ENCODE measurements around the gene PPP1R3F.

Gene PPP1R3F, protein sequence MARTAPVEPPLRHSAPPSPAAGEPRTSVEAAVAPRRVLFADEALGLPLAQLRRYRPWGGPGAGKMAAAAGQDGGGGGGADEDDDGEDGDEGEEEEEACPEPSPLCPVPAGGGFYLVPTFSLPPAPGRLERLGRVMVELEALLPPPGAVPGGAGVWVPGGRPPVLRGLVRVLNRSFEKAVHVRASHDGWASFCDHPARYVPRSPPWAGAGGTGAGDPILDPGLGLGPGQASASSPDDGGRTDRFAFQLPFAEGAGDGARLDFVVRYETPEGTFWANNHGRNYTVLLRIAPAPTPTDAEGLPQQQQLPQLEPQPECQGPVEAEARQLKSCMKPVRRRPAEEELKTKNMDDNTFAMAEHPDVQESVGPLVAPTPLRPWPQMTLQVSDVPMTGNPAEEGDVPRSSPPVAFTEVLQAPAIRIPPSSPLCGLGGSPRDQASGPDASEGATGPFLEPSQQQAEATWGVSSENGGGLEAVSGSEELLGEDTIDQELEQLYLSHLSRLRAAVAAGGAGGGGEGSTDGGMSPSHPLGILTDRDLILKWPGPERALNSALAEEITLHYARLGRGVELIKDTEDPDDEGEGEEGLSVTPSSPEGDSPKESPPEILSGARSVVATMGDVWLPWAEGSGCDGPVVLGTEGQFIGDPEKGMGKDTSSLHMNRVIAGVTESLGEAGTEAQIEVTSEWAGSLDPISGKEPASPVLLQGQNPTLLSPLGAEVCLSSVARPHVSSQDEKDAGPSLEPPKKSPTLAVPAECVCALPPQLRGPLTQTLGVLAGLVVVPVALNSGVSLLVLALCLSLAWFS

GRCh38 chrX:49269767-49270248 is at the start of gene PPP1R3F:
Gene PPP1R3F, plus strand, starts transcription at chrX:49269793. Its CDS starts 77 bp downstream, at chrX:49269870.
- DNase-seq = no peak

- DNase-seq = no peak
Measured at GRCh38 chrX:49220100-49220499, 49.5 kb upstream of the PPP1R3F start.

GRCh38 chrX:49221868-49222267 is 47.7 kb upstream of the PPP1R3F start:
- DNase-seq = no peak

DNA sequence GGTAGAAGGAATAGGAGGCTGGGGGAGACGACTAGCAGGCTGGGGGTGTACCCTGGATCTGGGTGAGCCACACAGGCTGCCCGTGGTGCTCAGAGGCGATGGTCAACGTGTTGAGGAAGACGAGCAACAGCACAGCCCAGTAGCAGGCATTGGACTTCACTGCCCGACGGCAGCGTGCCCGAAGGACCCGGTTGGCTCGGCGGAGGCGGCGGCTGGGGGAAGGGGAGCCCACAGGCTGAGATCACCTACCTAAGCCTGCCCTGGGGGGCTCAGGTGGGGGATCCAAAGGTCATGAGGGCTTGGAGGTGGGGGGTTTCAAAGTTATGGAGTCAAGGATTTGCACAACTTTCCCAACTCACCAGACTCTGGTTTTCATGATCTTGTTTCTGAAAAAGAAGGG is 43.7 kb upstream of the PPP1R3F start:
- no peak for DNase-seq

GRCh38 chrX:49226946-49227345 is 42.6 kb upstream of the PPP1R3F start:
- DNase-seq = no peak

DNA sequence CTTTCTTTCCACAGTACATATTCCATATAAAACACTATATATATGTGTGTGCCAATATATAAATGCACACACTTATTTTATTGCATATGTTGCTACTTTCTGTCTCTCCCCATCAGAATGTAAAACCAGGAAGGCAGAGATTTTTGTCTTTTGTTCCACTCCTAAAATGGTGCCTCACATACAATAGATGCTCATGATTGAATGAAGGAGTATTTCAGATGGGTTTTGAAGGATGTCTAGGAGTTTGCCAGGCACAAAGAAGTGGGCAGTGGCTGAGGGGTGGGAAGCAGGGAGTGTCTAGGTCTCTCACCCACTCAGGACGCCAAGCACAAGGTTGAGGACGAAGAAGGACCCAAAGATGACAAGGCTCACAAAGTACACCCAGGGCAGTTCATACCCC is 41.9 kb upstream of the PPP1R3F start:
- no peak for DNase-seq

DNA sequence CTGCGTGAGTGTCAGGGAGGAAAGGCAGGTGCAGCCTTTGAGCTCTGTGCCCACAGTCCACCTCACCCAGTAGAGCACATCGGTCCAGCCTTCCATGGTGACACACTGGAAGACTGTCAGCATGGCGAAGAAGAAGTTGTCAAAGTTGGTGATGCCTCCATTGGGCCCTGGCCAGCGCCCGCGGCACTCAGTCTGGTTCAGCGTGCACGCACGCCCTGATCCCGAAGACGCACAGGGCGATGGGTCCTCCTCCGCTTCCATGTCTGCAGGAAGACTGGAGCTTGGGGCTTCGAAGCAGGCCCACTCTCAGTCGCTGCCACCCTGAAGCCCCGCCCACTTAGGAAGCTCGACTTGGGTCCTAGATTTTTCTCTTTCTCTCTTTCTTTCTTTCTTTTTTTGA is 41.4 kb upstream of the PPP1R3F start:
- DNase-seq = no peak

DNA sequence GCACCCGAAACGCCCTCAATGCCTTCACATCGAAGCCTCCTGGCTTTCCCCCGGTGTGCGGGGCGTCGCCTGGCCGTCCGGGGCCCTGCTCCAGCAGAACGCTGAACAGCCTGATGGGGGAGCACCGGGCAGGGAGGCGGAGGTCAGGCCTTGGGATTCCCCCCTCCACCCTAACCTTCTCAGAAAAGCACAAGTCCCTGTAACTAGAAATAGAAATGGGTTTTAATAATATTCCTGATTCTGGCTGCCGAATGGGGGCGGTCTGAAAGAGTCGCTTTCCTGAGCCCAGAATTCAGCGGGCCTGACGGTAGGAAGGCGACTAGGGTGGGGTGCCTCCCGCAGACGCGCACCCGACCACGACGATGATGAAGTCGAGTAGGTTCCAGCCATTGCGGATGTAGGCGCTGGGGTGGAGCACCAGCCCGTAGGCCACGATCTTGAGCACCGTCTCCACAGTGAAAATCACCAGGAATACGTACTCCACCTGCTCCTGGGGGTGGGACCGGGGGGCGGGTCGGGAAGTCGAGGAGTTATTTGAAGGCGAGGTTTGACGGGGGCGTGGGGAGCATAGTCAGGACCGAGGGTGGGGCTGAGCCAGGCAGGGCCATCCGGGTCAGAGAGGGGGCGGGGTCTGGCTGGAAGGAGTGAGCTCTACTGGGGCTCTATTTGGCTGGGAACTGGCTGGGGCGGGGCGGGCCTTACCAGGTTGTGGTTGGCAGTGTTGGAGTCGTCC is 38.9 kb upstream of the PPP1R3F start:
- DNase-seq = no peak

- no peak for DNase-seq
Measured at GRCh38 chrX:49231333-49232000, 38.1 kb upstream of the PPP1R3F start.

DNA sequence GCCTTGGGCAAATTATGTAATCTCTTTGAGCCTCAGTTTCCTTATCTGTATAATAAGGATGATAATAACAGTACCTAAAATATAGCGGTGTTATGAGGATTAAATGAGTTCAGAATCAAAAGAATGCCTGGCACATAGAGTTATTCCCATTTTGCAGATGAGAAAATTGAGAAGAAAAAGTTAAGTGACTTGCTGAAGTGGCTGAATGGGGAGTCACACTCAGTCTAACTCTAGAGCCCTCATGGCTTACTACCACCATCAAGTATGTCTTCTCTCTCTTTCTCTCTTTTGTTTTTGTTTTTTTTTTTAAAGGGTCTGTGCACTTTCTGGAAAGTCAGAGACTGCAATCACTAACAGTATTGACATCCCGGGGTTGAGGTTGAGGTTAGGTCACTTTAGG is 37.1 kb upstream of the PPP1R3F start:
- DNase-seq = no peak

DNA sequence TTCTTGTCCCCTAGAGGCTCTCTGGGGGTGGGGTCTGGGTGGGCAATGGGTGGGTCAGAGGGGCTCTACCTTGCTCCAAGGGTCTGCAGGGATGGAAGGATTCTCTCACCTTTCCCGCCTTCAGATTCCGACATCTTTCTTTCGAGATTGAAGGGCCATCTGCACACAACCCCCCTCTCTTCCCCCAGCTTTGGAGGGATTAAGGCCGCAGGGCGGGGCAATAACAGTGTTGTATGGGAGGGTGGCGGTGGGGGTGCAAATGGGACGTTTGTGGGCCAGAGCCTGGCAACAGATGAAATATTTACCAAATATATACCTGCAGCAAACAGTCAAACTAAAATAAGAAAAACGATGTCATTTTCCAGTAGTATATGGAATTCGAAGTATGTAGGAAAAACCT is 36.4 kb upstream of the PPP1R3F start, which contains the start of gene CACNA1F:
TSS of gene CACNA1F (minus strand) at position 165 of the 400 bp plus-strand sequence. CDS start at position 134, 31 bp downstream.
- DNase-seq = no peak

GRCh38 chrX:49233887-49234555 is 35.6 kb upstream of the PPP1R3F start:
- DNase-seq = no peak

DNA sequence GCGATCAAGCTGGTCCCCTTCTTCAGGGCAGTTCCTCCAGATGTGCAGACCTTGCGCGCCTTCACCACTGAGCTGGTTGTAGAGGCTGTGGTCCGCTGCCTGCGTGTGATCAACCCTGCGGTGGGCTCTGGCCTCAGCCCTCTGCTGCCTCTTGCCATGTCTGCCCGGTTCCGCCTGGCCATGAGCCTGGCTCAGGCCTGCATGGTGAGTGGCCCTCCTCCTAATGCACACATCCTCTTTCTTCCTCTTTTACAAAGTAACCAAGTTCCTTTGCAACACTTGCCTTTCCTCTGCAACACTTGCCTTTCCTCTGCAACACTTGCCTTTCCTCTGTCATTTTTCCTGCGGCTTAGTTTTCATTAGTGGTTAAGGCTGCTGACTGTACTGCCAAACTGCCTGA is 32.5 kb upstream of the PPP1R3F start:
- DNase-seq = no peak

GRCh38 chrX:49238735-49239134 is 30.9 kb upstream of the PPP1R3F start:
- DNase-seq = no peak

DNA sequence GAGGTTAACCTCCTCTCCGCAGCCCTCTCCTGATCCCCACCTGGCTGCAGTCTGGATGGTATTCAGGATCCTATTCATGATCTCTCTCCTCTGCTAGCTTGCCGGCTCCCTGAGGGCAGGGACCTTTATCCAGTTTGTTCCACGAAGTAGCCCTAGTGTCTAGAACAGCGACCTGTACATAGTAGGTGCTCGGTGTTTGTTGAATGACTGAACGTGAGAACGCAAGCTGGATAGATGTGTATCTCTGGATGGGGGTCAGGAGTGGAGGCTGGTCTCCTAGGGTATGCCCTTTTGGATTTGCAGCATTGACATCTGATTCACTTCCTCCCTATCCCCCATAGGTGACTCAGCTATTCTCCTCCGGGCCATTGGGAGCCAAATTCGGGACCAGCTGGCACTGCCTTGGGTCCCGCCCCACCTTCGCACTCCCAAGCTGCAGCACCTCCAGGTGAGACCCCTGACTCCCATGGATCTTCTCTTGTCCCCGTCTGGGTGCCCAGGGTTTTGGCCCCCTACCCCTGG is 27.0 kb upstream of the PPP1R3F start:
- DNase-seq = no peak

- no peak for DNase-seq
Measured at GRCh38 chrX:49243166-49243565, 26.4 kb upstream of the PPP1R3F start.

GRCh38 chrX:49244207-49244606 is 25.4 kb upstream of the PPP1R3F start:
- no peak for DNase-seq

DNA sequence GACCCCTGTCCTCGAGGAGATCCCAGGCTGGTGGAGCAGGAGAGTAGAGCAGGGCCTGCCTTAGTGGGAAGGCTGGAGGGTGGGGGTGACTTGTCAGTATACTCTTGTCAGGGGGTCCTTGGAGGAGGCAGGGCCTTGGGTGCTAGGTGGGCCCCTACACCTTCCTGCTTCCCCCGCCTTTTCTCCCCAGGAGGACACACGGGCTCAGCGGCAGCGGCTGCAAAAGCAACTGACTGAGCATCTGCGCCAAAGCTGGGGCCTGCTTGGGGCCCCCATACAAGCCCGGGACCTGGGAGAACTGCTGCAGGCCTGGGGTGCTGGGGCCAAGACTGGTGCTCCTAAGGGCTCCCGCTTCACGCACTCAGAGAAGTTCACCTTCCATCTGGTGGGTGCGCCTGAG is 23.1 kb upstream of the PPP1R3F start:
- no peak for DNase-seq

- DNase-seq = no peak
Measured at GRCh38 chrX:49247346-49247745, 22.2 kb upstream of the PPP1R3F start.

DNA sequence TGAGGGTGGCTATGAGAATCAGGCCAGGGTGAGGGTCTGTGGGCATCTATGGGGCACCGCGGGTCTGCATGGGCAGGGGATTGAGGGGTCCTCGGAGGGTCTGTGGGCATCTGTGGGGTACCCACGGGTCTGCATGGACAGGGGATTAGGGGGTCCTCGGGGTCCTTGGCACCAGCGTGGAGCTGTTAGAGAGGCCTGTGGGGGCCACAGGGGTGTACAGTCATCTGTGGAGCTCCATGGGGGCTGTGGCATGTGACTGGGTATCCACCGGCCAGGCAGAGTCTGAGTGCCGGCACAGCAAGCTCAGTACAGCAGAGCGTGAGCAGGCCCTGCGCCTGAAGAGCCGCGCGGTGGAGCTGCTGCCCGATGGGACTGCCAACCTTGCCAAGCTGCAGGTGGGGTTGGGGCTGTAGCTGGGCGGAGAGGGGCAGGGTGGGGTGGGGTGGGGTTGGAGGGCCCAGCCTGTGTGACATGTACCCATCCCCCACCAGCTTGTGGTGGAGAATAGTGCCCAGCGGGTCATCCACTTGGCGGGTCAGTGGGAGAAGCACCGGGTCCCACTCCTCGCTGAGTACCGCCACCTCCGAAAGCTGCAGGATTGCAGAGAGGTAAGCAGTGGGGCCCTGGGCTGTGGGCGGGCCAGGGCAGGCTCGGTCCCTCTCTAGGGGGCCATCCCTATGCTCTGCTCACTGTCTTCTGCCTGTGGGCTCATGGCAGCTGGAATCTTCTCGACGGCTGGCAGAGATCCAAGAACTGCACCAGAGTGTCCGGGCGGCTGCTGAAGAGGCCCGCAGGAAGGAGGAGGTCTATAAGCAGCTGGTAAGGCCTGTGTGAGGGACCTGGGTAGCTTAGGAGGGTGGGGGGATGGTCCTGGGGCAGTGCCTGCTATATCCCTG is 21.4 kb upstream of the PPP1R3F start:
- no peak for DNase-seq

DNA sequence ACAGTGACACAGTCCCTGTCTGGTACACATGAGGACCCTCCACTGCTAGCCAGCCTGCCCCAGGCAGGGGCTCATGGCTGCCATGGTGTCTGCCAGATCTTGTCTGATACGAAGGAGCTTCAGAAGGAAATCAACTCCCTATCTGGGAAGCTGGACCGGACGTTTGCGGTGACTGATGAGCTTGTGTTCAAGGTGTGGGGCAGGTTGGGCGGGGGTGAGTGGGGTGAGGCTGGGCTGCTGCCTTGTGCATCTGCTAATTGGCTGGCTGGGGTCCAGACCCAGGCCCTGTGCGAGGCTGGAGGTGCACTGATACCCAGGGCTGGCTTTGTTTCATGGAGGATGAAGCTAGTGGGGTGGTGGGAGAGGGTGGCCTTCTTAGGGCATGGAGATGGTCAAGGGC is 20.5 kb upstream of the PPP1R3F start:
- no peak for DNase-seq

Measured in fibroblast of upper back skin (primary cell).